Measurements from ENCODE around the gene SUPT3H.

Gene SUPT3H

GRCh38 chr6:44820759-44821158 lies 557.0 kb downstream of the SUPT3H start:
- DNase-seq: no peak

- no peak for DNase-seq
Measured at GRCh38 chr6:44820321-44820720, 557.4 kb downstream of the SUPT3H start.

GRCh38 chr6:44811456-44811855 lies 566.3 kb downstream of the SUPT3H start:
- no peak for DNase-seq

- no peak for DNase-seq
Measured at GRCh38 chr6:44809258-44809657, 568.5 kb downstream of the SUPT3H start.

GRCh38 chr6:44808148-44808547 lies 569.6 kb downstream of the SUPT3H start:
- DNase-seq: no peak

GRCh38 chr6:44806656-44807055 lies 571.1 kb downstream of the SUPT3H start:
- no peak for DNase-seq

- DNase-seq: no peak
Measured at GRCh38 chr6:44805238-44805846, 572.4 kb downstream of the SUPT3H start.

- no peak for DNase-seq
Measured at GRCh38 chr6:44804546-44805159, 573.1 kb downstream of the SUPT3H start.

- no peak for DNase-seq
Measured at GRCh38 chr6:44804016-44804415, 573.7 kb downstream of the SUPT3H start.

- no peak for DNase-seq
Measured at GRCh38 chr6:44800784-44801592, 576.7 kb downstream of the SUPT3H start.

- DNase-seq: no peak
Measured at GRCh38 chr6:44800171-44800783, 577.5 kb downstream of the SUPT3H start.

- DNase-seq: no peak
Measured at GRCh38 chr6:44797746-44798145, 580.0 kb downstream of the SUPT3H start.

GRCh38 chr6:44795326-44795725 lies 582.4 kb downstream of the SUPT3H start:
- DNase-seq: no peak

GRCh38 chr6:44789806-44790205 lies 587.9 kb downstream of the SUPT3H start:
- no peak for DNase-seq

- DNase-seq: no peak
Measured at GRCh38 chr6:44789061-44789460, 588.7 kb downstream of the SUPT3H start.

GRCh38 chr6:44788387-44788981 lies 589.2 kb downstream of the SUPT3H start:
- DNase-seq: no peak

GRCh38 chr6:44787254-44787834 lies 590.4 kb downstream of the SUPT3H start:
- DNase-seq: no peak

- DNase-seq: no peak
Measured at GRCh38 chr6:44785130-44785529, 592.6 kb downstream of the SUPT3H start.

GRCh38 chr6:44784195-44784594 lies 593.5 kb downstream of the SUPT3H start:
- no peak for DNase-seq

- no peak for DNase-seq
Measured at GRCh38 chr6:44782892-44783291, 594.8 kb downstream of the SUPT3H start.

- no peak for DNase-seq
Measured at GRCh38 chr6:44781912-44782597, 595.7 kb downstream of the SUPT3H start.

- DNase-seq: no peak
Measured at GRCh38 chr6:44780161-44780560, 597.6 kb downstream of the SUPT3H start.

All from activated CD4-positive, CD25-positive, alpha-beta regulatory T cell treated with anti-CD3 and anti-CD28 coated beads, Interleukin-2, amount 50 U/mL, for 72 hours (primary cell).